ENCODE measurements around the gene TRPM4.
"Not testable (repeated sequence)": the region's sequence is repeated elsewhere in the genome, so short reads cannot be mapped to it uniquely, and the experiment has no call there.

Gene TRPM4

DNA sequence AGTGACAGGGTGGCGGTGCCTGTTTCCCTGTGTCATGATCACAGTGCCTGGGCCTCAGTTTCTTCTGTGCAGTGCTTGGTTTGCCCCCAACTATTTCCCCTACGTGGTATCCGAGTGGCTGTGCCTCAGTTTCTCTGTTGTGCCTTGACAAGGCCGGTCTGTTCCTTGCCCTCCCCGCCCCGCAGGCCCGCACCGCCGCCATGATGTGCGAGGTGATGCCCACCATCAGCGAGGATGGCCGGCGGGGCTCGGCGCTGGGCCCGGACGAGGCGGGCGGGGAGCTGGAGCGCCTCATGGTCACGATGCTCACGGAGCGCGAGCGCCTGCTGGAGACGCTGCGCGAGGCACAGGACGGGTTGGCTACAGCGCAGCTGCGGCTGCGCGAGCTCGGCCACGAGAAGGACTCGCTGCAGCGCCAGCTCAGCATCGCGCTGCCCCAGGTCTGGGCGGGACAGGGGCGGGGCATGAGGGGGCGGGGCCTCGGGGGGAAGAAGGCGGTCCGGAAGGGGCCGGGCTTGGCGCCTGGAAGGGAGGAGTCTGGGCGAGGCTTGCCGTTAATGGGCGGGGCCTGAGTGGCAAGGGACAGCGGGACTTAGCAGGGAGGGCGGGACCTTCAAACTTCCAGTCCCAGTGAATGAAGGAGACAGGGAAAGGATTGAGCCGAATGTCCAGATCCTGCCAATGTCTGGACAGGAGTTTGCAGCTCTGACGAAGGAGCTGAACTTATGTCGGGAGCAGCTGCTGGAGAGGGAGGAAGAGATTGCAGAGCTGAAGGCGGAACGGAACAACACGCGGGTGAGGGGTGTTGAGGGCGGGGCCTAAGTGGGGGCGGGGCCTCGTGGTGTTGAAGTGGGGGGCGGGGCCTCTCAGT is 29.7 kb upstream of the TRPM4 start:
- peak; percentile 94 for DNase-seq

DNA sequence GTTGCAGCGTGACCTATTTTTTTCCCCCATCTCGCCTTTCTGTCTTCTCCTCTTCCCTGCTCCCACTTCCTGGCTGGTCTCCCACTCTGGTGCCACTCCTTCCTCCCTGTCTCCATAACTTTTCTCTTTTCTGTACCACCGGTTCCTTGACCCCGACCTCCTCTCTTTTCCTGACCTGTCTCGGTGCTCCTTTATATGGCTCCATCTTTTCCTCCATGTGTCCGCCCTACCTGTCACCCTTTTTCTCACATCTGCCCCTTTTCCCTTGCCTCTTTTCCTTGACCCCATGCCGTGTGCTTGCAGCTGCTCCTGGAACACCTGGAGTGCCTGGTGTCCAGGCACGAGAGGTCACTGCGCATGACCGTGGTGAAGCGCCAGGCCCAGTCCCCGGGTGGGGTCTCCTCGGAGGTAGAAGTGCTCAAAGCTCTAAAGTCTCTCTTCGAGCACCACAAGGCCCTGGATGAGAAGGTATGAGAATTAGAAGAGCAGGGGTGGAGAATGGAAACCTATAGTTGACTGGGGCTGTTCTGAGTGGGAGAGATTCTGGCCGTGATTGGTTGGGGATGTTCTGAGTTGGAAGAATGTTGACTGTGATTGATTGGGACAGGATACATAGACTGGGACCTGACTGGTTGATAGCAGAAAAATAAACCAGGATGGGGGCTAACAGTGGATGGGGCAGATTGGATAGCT is 28.9 kb upstream of the TRPM4 start:
- DNase-seq, result no peak

DNA sequence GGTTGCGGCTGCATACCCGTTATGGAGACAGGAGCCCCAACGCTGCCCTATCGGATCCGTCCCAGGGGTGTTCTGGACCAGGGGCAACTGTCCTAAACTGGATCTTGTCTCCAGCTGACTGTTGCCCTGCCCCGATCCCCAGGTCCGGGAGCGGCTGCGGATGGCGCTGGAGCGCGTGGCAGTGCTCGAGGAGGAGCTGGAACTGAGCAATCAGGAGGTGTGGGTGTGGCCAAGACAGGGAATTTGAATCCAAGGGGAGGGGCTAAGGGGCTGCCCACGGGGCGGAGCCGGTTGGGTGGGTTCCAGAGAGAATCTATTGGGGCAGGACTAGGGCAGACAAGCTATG is 28.4 kb upstream of the TRPM4 start:
- DNase-seq, result no peak

DNA sequence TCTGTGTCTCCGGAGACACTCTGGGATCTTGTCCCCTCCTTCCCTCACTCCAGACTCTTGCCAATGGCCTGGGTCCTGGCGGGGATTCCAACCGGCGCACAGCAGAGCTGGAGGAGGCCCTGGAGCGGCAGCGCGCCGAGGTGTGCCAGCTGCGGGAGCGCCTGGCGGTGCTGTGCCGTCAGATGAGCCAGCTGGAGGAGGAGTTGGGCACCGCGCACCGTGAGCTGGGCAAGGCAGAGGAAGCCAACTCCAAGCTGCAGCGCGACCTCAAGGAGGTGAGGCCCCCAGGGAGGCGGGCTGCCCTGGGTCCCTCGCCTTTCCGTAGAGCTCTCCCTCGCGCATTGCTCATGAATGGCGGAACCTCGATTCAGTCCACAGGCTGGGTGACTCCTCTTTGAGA is 27.3 kb upstream of the TRPM4 start:
- no peak for DNase-seq

DNA sequence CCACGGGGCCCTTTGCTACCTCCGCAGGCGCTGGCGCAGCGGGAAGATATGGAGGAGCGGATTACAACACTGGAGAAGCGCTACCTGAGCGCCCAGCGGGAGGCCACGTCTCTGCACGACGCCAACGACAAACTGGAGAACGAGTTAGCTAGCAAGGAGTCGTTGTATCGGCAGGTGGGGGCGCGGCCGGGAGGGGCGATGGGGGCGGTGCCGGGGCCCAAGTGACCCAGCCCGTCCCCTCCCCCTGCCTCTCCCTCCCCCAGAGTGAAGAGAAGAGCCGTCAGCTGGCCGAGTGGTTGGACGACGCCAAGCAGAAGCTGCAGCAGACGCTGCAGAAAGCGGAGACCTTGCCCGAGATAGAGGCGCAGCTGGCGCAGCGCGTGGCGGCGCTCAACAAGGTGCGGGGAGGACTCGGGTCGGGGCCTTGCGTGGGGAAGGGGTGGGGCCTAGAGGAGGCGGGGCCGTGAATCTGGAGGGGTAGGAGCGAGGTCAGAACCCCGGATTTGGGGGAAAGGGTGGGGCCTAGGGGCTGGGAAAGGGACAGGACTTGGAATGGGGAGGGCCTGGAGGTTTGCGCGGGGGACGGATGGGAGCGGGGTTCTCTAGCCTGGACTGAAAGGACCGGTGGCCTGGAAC is 24.5 kb upstream of the TRPM4 start:
- peak; percentile 39 for DNase-seq

DNA sequence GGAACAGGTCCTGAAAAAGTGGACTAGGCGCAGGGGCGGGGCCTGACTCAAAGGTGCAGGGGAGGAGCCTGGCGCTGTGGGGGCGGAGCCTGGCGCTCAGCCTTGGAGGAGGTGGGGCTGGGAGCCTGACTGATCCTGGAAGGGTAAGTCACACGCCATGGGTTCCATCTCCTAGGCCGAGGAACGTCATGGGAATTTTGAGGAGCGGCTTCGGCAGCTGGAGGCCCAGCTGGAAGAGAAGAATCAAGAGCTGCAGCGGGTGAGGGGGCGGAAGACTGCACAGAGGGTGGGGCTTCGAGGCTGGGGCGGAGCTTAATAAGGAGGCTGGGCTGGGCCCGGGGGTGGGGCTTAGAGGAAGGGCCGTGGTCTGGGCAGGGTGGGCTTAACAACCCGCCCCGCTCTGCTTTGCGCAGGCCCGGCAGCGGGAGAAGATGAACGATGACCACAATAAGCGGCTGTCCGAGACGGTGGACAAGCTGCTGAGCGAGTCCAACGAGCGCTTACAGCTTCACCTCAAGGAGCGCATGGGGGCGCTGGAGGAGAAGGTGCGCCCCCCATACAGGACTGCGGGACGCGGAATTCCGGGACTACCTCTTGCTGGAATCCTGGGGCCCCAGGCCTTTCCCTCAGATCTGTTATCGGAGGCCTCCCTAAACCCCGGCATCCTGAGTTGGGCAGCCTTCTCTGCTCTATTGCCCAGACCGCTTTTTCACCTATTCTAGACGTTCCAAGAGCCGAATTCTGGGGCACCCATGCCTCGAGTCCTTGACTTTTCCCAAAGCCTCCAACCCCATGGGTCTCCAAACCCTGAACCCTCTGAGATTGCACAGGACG is 23.8 kb upstream of the TRPM4 start:
- peak; percentile 34 for DNase-seq

DNA sequence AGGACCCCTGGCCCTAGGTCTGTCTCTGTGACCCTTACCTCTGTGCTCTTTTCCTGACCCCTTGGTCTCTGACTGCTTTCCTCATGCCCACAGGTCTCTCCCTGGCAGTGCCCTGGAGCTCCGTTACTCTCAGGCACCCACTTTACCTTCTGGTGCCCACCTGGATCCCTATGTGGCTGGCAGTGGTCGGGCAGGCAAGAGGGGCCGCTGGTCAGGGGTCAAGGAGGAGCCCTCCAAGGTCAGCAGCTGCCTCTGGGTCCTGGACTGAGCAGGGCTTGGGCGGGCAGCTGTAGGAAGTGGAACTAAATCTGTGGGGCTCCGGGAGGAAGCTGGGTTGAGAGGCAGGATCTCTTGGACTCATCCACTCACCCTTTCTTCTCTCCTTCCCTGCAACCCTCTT is 21.9 kb upstream of the TRPM4 start:
- no peak for DNase-seq

DNA sequence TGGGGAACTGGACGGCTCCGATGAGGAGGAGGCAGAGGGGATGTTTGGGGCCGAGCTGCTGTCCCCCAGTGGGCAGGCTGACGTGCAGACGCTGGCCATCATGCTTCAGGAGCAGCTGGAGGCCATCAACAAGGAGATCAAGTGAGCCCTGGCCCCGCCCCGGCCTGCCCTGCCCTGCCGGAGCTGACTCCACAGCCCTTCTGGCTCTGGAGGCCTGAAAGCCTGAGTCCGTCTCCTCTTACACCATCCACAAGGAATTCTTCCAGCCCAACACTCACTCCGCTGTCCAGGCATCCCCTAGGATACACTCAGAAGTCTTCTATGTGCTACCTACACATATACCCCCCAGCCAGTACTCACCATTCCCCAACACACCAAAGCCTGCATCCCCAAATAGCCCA is 20.8 kb upstream of the TRPM4 start:
- no peak for DNase-seq

DNA sequence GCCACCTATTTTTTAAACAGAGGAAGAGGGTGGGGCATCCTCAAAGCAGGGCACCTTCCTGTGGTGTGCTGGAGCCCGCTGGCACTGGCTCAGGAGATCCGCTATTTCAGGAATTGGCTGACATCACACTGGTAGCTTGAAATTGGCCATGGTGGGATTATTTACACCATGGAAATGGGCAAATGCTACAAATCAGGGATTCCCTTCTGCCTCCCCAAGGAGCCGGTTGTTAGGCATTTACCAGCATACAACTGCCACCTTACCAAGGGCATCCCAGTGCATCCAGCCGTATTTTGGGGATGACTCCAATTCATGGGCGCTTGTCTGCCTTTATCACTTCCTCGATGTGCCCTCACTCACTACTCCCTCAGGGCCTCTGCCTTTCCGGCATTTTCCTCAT is 16.6 kb upstream of the TRPM4 start:
- no peak for DNase-seq

DNA sequence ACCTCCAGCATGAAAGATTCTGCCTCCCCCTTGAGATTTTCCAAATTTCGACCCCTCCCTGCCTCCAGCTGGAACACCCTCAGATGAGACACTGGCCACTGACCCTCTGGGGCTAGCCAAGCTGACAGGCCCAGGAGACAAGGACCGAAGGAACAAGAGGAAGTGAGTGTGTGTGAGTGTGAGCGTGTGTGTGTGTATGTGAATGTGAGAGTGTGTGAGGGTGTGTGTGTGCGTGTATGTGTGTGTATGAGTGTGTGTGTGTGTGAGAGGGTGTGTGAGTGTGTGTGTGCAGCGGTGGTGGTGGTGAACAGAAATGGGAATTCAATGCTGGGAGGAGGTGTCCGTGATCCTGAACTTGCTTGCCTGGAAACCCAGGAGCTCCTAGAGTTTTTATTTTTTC is 16.2 kb upstream of the TRPM4 start:
- DNase-seq, result no peak

DNA sequence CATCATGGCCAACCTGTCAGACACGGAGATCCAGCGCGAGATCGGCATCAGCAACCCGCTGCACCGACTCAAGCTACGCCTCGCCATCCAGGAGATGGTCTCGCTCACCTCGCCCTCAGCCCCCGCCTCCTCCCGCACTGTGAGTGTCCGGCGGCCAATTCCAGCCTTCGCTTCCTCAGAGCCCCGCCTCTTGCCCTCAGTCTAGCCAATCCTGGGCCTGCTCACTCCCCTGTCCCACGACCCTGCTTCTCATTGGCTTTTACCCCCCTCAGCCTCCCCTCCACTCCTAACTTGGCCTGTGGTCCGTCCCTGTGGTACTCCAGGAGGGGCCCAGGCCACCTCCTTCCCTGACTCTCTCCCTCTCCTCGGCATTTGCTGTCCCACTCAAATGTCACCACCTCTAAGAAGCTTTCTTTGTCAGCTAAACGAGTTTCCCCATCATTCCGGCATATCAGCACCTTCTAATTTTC is 14.7 kb upstream of the TRPM4 start:
- DNase-seq, result peak; percentile 70

DNA sequence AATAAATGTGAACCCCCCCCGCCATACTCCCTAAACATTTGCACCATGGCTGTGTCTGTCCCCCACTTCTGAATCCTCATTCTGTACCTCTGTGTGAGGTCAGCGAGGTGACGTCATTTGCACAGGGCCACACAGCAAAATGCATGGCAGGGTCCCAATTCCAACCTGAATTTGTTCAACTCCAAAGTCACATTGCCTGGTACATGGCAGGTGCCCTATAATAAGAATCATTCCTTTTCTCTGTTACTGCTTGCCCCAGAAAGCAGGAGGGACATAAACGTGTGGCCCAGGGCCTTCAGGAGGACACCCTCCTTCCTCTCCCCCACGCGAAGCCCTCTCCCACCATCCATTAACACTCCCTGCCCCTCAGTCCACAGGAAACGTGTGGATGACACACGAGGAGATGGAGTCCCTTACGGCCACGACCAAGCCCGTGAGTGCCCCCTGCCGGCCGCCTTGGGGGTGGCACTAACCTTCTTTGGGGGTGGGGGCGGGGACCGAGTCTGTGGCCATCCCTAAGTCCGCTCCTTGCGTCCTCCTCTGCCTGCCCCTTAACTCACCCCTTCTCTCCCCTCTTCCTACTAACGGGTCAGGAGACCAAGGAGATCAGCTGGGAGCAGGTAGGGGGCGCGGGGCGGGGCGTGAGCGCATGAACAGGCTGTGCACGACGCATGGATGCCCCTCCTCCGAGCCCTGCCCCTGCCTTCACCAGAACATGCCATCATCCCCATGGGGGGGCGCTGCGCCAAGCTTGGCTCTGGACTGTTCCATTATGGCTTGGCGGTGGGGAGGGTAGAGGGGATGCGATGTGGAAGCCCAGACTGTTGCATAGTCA is 11.8 kb upstream of the TRPM4 start:
- peak; percentile 63 for DNase-seq

DNA sequence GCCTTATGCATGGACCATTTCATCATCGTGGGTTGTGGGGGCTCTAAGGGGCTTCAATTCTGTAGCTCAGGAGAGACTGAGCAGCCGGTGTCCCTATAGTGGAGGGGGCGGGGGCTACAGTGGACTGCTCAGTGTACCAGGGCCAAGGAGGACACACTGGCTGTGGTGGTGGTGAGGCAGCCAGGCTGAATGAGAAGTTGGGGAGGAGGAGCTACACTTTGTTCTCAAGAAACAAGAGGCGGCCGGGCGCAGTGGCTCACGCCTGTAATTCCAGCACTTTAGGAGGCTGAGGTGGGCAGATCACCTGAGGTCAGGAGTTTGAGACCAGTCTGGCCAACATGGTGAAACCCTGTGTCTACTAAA is 11.2 kb upstream of the TRPM4 start:
- DNase-seq, result not testable (repeated sequence)

DNA sequence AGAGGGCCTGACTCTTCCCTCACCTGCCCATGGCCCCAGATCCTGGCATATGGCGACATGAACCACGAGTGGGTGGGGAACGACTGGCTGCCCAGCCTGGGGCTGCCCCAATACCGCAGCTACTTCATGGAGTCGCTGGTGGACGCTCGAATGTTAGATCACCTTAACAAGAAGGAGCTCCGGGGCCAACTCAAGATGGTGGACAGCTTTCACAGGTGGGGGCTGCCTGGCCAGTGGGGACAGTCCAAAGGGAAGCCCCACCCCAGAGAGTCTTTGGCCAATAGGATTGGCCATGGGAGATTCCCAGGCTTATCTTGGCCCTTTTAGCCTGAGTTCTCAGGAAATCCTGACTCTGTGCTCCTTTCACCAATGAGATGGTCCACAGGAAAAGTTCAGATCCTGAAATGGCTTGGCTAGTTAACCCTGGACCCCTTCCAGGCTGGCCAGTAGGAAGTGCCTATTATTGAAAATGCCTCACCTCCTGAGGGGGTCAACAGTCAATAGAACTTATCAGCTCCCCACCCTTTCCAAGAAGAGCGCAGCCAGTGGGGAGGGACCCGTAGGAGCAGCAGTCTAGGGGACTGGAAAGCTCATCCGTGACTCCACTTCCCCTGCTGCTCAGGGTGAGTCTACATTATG is 9.4 kb upstream of the TRPM4 start:
- DNase-seq, result no peak

DNA sequence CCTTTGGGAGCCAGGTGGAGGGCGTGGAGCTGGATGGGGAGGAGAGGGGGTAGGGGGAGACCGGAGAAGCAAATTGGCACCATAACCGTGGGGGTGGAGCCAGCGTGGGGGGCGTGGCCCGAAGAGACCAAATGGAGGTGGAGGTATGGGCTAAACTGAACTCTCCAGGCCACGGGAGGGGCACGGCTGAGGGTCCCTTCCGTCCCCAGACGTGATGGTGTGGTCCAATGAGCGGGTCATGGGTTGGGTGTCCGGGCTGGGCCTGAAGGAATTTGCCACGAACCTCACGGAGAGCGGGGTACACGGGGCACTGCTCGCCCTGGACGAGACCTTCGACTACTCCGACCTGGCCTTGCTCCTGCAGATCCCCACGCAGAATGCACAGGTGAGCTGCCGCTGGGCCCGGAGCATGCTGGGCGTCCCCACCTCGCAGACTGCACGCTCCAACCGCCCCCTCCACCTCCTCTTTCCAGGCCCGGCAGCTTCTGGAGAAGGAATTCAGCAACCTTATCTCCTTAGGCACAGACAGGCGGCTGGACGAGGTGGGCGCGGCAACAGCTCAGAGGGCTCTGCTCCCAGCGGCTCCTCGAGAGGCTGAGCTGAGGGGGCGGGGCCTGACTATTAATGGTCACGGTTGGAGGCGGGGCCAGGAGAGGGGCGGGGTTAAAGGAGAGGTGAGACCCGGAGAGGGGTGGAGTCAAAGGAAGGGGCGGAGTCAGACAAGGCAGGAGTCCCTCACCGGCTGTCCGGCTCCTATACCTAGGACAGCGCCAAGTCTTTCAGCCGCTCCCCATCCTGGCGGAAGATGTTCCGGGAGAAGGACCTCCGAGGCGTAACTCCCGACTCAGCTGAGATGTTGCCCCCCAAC is 8.6 kb upstream of the TRPM4 start:
- peak; percentile 82 for DNase-seq

DNA sequence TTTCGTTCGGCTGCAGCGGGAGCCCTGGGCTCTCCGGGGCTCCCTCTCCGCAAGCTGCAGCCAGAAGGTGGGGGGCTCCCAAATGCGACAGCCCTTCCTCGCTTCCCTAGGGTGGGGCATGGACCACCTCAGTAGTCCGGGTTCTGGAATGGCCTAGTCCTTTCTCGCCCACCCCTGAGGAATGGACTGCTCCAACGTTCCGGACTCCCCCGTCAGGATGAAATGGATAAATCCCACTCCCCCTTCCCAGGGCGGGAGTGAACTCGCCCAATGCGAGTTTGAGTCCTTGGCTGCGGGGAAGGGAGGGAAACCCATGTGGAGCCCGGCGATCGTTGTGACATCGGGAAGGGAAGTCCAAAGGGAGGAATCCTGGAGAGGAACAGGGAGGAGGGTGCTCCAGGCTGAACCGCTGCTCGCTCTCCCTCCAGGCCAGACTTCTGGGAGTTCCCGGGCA is 7.9 kb upstream of the TRPM4 start:
- DNase-seq, result no peak

DNA sequence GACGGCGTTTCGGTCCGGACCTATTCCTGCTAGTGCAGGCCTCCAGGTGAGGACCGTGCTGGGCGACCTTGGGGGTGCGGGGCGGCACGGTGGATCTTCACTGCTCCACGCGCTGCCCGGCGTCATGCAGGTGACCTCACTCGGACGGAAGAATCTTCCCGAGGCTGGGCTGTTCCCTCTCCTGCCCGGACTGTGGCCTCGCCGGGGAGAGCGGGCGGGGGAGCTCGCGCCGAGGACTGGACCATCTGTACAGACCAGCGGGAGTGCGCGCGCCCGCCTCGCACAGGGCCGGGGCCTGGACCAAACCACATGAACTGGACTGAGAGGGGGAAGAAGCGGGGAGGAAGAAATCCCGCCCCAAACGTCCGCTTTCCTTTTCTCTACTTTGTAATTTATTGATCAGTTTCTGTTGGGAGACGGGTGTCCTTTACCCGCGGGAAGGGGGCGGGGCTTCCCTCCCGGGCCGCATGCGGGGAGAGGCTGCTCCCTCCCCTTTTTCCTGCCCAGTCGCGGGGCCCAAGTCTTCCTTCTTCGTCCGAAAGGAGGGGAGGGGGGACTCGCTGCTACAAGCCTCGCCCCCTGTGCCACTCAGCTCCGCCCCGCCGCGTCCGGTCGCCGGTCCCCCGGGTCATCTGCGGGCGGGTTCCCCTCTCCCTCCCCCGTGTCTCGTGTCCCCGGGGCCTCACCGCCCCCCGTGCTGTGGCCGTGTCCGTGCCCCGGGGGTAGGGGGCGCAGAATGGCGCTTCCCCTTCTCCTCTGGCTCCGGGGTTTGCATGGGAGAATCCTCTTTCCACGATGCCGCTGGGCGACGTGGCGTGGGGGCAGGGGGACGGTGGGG is 7.3 kb upstream of the TRPM4 start:
- DNase-seq, result peak; percentile 44

DNA sequence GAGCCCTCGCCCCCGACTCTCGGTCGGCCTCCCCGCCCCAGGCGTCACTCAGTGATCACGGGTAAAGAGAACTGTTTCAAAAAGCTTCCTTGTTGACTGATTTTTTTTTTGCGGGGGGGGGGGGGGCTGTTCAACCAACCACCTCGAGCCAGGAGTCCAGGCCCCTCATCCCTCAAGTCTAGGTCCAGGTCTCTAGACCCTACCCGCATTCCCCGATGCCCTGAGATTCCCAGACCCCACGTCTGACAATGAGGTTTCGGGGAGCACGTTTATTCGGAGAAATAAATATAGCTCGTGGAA is 6.7 kb upstream of the TRPM4 start:
- DNase-seq, result no peak

DNA sequence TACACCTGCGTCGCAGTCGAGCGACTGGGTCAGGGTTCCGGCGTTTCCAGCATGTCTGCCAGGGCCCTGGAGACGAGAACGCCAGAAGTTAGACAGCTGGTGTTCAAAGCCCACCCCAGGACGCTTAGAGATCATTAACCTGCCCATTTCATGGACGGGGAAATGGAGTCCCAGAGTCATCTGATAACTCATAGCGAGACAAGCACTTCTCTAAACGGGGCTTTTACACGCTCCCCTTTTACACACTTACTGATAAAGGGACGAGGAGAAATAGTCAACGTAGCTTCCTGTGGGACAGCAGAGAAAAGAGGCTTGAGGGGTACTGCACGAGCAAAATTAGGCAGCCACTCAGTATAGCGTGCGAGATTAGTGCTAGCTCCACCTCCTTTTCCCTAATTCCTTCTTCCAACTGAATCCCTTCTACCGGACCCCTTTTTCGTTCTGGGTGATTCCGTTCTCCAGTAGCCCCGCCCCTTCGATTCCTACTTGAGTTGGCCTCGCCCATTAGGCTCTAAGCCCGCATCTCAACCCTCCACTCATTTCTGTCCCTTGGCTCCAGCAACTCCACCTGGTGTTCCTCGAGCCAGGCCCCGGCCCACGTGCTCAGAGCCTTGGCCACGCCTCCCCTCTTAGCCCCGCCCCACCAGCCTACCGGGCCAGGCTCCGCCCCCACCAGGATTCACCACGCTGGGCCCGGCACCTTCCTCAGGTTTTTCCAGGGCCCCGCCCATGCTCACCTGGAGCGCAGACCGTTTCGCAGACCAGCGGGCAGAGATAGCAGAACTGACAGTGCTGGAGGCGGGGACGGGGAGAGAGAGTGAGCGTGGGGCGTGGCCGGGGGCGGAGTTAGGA is 6.1 kb upstream of the TRPM4 start:
- peak; percentile 11 for DNase-seq

All from CD4-positive, alpha-beta T cell treated with Interferon gamma for 1 hour (primary cell).